ENCODE data around the gene SPTBN2.

DNA sequence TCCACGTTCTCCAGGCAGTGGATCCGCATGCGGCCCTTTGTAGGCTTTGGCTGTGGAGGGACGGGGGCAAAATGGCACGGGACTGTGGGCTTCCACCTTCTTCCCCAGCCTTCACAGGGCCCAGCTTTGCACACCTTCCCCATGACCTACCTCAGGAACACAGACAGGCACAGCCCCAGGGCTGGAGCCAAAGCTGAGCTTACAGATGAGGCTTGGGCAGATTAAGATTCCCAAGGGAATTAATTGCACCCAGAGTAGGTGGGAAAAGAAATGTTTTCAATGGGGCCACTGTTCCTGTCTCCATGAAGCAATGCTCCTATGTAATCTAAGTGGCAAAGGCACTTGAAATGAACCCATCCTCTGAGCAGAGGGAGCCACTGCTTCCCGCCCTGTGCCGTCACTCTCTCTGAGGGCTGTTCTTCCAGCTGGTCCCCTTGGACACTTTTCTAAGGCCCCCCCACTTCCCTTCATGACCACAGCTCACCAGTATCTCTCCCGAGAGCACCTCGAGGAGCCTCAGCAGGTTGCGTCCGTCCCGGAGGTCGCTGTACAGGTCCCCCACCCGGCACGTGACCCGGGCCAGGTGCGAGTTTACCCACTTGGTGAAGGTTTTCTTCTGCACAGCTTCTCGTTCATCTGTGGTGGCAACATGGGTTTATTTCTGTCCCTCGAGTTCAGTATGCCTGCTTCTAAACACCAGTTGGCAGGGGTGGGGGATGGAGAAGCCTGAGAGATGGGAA, 13.5 kb downstream of the SPTBN2 start:
- TF ChIP-seq MAX (IDR thresholded peaks at IDR 0.05) = no peak
- TF ChIP-seq EP300 (IDR thresholded peaks at IDR 0.05; ENCODE audit: borderline replicate concordance) = no peak
- no peak for TF ChIP-seq CREB1 (IDR thresholded peaks at IDR 0.05; ENCODE audit: low read depth)
- no peak for TF ChIP-seq YY1 (IDR thresholded peaks at IDR 0.05; ENCODE audit: low read depth)

All from Ishikawa (cell line).